Stimulated activated CD8-positive, alpha-beta memory T cell treated with anti-CD3 and anti-CD28 coated beads, Interleukin-4, amount 100 ng/mL, for 4 hours (primary cell): ENCODE measurements around the gene SNX32.

ENCODE experiments used
- DNase-seq, 2 donors: peaks; one replicate each; pipeline ENCODE4 v3.0.0-alpha.2; 2020; ENCODE audit warnings: low read depth in 2 of 2, low spot score in 1 of 2

Gene SNX32

DNA sequence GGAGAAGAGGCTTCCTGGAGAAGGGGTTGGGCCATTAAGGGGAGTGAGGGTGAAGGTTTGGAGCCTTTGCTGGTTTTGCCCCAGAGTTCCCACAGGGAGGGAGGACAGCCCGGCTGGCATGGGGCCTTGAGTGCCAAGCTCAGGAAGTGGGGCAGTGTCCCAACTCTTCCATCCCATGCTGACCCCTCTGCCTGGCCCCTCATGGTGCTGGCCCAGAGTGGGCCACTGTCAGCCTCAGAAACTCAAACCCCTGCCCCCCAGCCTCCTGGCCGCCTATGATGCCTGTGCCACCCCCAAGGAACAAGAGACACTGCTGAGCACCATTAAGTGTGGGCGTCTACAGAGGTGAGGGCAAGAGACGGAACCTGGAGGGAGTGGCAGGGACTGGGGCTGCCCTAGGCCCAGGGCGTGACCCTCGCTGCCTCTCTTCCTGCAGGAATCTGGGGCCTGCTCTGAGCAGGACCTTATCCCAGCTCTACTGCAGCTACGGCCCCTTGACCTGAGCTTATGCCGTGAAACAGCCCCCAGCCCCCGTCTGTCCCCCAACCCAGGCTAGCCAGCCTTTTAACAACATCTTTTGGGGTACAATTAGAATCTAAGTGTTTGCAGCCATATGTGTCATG, 31.9 kb downstream of the SNX32 start:
- no peak for DNase-seq

DNA sequence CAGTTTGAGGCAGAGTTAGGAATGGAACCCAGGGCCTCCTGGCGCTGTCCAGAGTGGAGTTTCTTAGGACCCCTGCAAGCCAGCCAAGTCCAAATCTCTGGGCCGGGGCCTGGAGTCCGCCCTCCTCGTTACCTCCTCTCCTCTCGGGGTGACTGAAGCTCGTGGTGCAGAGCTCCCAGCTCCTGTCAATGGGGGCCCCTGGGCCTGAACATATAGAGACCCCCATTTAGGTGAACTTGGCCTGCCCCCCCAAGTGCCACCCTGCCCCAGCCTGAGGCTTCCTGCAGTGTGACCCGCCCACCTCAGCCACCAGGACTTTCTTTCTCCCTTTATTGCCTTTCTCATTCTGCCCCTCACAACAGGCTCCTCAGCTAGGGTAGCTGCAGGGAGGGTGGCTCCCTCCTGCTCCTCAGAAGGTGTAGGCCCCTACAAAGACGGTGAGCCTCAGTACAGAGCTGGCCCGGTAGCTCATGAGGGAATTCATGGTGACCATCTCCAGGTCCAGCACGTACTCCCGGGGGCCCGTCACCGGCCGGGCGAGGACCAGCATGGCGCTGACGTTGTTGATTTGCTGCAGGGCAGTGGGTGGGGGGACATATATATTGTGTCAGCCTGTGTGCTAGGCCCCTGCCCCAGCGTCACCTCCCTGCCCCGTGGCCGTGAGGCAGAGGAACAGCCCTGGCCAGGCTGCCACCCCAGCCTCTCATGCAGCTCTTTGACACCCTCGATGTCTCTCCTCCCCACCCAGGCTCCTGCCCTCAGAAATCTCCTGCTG, 32.9 kb downstream of the SNX32 start:
- no peak for DNase-seq

DNA sequence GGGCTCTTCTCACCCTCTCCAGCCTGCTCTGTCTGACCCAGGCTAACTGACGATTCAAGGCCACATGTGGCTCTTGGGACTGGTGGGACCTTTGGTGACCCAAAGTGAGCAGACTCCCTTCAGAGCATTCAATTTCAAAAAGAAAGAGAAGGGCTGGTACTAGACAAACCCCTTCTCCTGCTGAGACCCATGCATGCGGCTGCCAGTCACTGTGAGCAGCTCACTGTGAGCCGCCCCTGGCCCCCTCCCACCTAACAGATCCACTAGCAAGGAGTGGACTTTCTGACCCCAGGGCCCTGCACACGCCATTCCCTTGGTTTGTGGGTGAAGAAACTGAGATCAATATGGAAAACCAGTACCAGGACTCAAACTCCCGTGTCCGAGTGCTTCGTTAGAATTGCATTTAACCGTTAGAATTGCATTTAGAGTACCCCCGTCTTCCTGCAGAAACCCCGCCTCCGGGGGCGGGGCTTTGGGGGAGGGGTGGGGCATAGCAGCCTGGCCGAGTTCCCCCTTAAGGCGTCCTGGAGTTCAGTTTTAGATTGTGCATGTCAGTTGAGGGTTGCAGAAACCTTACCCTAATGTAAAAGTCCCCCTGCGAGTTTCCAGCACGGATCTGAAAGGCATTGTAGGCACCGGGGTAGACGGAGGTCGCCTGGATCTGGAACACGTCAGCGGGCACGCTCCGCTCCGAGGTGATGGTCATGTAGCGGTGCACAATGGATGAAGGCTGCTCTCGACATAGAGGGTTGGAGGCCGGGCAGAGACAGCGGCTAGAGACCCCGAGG, 33.7 kb downstream of the SNX32 start:
- DNase-seq: no peak

DNA sequence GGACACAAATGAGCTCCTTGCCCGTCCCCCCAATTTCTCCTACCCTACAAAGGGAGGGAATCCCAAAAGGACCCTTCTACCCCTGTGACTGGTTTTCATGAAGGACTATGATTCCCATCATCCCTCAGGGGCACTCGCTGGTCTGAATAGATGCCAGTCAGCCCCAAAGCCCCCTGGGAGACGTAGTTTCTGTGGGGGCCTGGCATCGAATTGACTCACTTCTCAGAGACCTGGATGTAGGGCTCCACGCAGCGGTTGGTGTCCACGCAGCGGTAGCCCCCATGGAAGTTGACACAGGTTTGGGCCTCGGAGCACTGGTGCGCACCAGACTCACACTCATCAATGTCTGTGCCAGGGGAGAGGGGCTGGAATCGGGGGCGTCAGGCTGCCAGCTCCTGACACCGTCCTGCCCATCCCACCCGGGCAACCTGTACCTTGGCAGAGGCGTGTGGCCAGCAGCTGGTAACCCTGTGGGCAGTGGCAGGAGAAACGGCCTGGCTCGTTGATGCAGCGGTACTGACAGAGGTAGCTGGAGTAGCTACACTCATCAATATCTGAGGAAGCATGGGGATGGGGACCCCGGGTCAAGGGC, 34.4 kb downstream of the SNX32 start:
- DNase-seq: no peak

DNA sequence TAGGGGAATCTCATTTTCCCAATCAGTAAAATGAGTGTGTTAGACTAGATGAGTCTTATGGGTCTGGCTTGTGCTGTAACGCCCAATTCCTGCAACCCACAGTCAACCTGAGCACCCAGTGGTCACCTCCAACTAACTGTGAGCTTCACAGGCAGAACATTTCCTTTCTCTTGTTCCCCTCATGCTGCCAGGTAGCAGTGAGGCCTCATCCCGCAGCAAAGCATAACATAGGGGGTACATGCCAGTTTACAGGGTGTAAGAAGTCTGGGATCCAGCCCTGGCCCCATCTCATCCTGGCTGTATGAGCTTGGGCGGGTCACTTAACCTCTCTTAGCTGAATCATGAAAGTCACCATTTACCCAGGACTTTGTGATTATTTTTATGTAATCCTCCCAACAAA, 35.1 kb downstream of the SNX32 start:
- DNase-seq: no peak

DNA sequence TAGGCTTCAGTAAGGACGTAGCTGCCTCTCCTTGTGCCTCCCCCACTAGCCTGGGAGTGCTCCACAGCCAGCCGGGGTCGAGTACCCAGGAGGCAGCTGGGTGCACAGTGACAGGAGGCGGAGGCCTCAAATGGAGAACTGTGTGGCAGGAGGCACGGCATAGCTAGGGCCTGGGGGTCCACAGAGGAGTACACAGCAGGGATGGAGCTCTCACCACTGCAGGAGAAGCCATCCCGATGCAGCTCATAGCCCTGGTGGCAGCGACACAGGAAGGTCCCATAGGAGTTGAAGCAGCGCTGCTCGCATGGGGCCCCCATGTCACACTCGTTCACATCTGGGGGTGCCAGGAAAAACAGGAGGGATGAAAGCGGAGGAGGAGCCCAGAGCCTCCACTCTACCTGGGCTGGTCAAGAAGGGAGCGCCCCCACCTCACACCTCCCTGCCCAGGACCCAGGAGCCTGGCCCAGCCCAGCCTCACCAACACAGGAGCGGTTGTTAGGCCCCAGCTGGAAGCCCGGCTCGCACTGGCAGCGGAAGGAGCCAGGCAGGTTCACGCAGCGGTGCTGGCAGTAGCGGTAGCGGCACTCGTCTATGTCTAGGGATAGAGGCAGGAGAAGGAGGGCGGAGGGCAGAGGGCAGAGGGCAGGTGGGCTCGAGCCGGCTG, 36.0 kb downstream of the SNX32 start:
- no peak for DNase-seq

DNA sequence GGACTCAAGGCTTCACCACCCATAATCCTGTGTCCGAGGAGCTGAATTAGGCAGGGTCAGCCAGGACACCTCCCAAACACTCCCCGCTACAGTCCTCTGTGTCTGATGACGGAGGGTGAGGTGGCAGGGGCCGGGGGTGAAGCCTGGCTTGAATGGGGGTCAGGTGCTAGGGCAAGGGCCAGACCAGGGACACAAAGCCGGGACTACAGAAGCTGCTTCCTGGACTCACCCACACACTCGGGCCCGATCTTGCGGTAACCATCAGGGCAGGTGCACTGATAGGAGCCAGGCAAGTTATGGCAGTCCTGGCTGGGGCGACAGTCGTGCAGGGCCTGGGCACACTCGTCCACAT, 36.5 kb downstream of the SNX32 start:
- no peak for DNase-seq

DNA sequence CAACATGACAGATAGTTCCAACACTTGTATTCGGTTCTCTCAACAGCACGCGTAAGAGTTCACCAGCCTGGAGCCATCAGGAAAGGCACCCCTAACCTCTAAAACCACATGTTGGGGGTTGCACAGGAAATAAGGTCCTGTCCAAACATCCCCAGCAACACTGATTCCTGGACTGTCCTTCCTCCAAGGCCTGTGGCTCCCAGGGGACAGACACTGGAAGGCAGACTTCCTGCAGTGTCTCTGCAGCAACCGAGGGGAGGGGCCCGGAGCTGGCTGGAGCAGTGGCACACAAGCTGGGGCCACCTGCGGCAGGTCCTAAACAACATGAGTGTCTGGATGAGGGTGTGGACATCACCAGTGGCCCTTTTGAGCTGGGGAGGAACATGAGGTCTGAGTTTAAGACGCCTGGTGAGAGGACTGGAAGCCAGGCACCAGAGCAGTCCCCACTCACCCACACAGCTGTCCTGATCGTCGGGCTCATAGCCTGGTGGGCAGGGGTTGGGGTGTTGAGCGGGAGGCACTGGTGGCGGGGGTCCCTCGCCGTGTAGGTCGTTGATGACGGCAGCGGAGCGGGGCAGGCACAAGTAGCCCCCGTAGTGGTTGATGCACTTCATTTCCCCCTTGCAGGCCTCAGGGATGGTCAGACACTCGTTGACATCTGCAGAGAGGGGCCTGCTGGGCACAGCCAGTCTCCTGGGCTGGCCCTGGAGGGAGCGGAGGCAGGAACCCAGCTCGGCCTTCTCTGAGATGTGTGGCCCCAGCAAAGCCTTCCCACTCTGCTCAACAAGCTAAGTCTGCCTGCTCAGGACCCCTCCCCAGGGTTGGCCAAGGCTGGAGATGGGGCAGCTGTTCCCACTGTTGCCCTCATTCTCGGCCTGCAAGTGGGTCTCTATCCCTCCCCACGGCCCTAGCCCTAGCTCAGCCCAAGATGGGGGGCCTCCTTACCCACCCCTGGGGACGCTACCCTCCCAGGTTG, 37.2 kb downstream of the SNX32 start:
- no peak for DNase-seq

DNA sequence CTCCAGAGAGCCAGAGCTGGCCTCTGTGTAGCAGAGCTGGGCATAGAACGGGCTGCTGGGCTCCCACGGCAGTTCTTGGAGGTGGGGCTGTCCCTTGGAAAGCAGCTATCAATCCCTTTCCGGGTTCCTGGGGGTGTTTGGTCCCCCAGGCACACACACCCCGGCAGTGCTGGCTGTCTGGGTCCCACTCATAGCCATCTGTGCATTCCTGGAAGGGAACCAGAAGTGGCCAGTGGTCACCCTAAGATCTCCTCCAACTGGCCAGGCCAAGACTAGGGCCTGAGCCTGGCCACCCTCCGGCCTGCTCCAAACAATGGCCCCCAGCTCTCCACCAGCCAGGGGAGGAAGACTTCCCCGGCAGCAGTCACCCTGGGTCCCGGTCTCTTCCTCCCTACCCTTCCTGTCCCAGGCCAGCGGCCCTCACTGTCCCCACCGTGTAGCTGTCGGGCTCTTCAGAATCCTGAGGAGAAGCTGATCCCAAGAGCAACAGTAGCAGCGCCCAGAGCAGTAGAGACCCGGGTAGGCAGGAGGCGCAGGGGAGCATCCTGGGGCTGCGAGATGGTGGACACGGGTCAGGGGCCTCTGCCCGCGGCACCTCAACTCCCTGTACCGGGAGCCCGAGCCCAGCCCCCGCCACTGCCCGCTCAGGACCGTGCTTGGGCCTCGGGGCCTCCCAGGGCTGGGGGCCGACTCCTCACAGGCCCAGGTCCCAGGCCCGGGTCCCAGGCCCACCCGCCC, 38.2 kb downstream of the SNX32 start:
- DNase-seq: no peak

DNA sequence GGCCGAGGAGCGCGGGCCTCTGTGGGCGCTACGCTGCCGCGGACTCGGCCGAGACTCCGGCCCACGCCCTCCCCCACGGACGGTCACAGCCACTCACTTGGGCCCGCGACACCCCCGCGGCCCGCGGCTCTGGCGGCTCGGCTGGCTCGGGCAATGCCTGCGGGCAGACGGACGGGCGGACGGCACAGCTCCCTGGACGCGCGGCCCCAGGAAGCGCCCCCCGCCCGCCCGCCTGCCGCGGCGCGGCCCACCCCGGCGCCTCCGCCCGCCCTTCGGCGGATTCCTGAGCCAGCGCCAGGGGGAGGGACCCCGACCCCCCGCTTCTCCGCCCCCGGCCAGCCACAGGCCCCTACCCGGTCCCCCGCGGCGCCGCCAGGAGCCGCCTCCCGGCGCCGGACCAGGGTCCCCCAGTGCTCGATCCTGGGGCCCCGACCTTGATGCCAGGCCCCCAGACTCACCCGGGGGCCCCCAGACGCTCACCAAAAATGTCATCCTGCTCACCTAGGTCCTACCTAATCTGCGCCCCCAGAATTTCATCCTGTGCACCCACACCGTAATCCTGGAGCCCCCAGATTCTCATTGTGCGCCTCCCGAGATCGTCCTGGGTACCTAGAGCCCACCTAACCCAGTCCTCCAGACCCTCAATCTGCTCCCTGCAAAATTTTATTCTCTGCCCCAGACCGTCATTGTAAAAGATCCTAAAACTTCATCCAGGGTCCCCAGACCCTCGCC, 39.0 kb downstream of the SNX32 start, which contains the start of gene EFEMP2:
TSS of gene EFEMP2 (minus strand) at position 215 of the 732 bp plus-strand sequence. CDS start 446 bp downstream, outside the sequence.
- DNase-seq: no peak

DNA sequence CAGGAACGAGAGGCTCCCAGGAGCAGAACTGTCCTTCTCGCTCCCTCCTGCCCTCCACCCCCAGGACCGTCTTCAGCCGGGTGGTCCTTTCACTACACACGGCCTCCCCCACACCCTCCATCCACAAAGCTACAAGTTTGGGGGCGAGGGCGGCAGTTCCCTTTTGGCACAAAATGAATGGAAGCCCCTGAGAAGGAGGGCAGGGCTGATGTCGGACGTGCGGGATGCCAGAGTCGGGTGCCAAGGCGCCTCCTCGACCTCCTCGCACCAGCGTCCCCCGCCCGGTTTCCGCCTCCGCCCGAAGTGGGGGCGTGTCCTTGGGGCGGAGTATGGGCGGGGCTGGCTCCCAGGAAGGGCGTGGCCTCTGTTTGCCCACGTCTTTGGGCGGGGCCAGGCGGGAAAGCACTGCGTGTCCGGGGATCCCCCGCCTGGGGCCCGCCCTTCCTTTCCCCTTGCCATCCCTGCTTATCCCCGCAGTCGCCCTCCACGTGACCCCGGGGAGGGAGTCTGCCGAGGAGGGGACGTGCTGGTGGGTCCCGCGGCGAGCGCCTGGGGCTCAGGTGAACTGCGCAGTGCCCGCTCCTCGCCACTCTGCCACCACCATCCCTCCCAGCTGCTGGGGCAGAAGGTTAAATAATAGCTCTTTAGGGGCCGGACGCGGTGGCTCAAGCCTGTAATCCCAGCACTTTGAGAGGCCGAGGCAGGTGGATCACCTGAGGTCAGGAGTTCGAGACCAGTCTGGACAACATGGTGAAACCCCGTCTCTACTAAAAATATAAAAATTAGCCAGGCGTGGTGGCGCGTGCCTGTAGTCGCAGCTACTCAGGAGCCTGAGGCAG, 39.8 kb downstream of the SNX32 start:
- DNase-seq: peak; percentile 88 to 95

DNA sequence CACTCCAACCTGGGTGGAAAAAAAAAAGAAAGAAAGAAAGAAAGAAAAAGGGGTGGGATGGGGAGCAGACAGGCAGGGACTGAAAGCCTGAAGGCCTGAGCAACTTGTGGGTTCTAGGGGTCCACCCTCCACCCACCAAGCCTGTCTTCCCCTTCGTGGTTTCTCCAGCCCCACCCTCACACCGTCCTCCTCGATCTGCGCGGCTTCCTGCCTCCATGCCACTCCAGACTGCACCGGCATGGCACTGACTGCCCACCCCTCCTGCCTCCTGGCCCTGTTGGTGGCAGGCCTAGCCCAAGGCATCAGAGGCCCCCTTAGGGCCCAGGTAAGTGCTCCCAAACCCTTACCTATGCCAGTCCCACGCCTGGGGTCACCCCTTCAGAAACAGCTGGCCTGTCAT, 45.9 kb downstream of the SNX32 start, which contains the start of gene CTSW:
TSS of gene CTSW (plus strand) at position 221 of the 400 bp plus-strand sequence. CDS start at position 239, 18 bp downstream.
- DNase-seq: no peak

DNA sequence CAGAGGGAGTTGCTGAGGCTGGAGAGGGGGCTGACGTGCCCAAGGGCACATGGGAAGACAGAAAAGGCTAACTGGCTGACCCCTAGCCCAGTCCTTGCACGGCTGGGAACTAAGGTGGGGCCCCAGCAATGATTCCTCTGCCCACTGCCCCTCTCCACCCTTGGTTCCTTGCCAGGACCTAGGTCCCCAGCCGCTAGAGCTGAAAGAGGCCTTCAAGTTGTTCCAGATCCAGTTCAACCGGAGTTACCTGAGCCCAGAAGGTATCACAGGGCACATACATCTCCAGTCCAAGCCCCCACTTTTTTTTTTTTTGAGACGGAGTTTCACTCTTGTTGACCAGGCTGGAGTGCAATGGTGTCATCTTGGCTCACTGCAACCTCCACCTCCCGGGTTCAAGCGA, 46.3 kb downstream of the SNX32 start:
- DNase-seq: no peak

DNA sequence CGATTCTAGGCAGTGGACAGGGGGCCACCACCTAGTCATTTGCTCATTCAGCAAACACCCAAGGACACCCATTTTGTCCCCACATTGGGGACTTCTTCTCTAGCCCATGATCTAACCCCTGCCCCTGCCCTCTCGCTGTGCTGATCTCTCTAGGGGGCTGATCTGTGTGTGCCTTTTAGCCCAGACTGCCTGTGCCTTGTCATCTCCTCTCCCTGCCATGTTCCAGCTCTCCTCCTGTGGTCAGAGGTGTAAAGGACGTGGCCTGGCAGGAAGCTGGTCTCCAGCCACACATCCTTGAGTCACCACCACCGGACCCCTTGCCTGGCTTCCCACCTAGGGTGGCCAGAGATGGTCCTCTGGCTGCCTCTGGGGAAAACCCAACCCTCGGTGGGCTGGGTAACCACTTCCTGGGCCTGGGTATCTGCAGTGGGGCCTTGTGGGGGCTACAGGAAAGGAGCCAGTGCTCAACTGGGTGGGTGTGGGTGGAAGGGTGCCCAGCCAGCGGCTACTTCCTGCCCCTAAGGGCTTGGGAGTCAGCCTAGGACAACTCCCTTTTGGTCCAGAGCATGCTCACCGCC, 47.2 kb downstream of the SNX32 start:
- no peak for DNase-seq

DNA sequence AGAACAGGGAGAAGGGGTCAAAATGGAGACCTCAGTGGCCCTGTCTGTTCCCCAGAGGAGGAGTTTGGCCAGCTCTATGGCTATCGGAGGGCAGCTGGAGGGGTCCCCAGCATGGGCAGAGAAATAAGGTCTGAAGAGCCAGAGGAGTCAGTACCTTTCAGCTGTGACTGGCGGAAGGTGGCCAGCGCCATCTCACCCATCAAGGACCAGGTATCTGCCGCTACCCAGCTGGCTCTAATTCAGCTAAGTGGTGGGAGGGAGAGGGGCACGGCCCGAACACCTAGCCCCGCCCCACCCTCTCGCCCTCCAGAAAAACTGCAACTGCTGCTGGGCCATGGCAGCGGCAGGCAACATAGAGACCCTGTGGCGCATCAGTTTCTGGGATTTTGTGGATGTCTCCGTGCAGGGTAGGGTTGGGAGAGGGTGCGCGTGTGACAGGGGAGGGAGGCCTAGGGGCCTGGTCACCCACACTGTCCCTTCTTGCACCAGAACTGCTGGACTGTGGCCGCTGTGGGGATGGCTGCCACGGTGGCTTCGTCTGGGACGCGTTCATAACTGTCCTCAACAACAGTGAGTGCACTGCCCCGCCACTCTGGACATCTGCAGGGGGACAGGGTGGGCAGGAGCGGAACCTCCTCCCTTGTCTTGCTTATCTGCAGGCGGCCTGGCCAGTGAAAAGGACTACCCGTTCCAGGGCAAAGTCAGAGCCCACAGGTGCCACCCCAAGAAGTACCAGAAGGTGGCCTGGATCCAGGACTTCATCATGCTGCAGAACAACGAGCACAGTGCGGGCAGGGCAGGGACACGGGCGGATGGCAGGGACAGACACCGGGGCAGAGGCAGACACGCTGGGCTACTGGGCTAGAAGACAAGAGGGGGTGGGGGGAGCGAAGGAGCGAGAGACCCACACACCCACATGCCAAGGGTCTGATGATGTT, 48.6 kb downstream of the SNX32 start:
- no peak for DNase-seq
